ENCODE measurements around the gene KIF18A. TPM values are rescaled to one million over a fixed set of nuclear protein-coding genes. Genes with fewer than 3 reads are reported as not detected.

KIF18A gene
- total and polyA plus RNA-seq, 2 of the 8 experiments (the other 6 are each of a cell fraction or from before 2014, with no cell fraction given) = 4.0 to 23.3 TPM

DNA sequence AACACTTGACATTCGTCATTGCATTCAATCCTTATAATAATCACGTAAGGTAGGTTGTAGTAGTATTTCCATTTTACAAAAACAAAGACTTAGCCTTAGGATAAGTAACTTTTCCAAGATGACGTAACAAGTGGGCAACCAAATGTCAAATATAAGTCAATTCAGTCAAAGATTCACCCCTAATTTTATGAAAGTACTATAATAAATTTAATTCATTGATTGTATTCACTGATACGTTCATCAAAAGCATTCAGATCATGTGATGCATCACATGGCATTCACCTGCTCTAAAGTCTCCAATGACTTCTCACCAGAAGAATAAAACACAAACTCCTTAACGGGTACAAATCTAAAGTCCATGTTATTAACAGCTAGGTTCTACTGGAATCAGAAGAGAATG, 2.1 kb downstream of the KIF18A start:
- Histone ChIP-seq H4K5ac (ENCODE audit: insufficient read length, low read depth, low read length) (no peak overlapping the region), H3K4me3 (ENCODE audit: extremely low read depth in 1 of 4, insufficient read depth in 2 of 4, low read depth in 3 of 4, low read length in 4 of 4) (no peak overlapping the region), H3K4me2 (ENCODE audit: insufficient read depth in 1 of 2, low read depth in 2 of 2, low read length in 2 of 2) (peak overlapping the region in 1 of 2 experiments; percentile 26; a peak in 3 of 4 replicates), H3K14ac (ENCODE audit: insufficient read length) (no peak overlapping the region), H4K20me1 (replicated peaks in 1 of 2; ENCODE audit: control insufficient read depth in 1 of 2, insufficient read depth in 2 of 2, low read length in 2 of 2) (no peaks in the 10 kb centered on the region), H3K4me1 (replicated peaks in 1 of 4; ENCODE audit: control insufficient read depth in 3 of 4, insufficient read depth in 4 of 4, low read length in 3 of 4) (peaks cover 0 to 9% (median under 1%) of the 10 kb centered on the region in 4 experiments; a peak in 1 of 7 replicates), H3K18ac (ENCODE audit: extremely low read depth, low read length) (no peak overlapping the region), H3K9me3 (ENCODE audit: insufficient read depth in 2 of 2, low read depth in 1 of 2, low read length in 1 of 2) (no peaks in the 10 kb centered on the region), H3K36me3 (ENCODE audit: control insufficient read depth in 2 of 4, insufficient read depth in 4 of 4, low read length in 3 of 4) (no peaks in the 10 kb centered on the region), H4K8ac (ENCODE audit: extremely low read depth, insufficient read depth, low read length) (no peak overlapping the region), H2AFZ (ENCODE audit: low read length) (no peak overlapping the region), H3K9ac (replicated peaks in 1 of 4; ENCODE audit: extremely low read depth in 1 of 4, low read depth in 3 of 4, low read length in 3 of 4) (peak overlapping the region in 1 of 4 experiments; percentile 13; a peak in 1 of 7 replicates), H3K27me3 (replicated peaks in 1 of 4; ENCODE audit: control insufficient read depth in 3 of 4, extremely low read depth in 1 of 4, insufficient read depth in 3 of 4, low read length in 3 of 4) (no peaks in the 10 kb centered on the region), H2AK5ac (ENCODE audit: low read depth, low read length) (no peak overlapping the region), H2BK12ac (ENCODE audit: low read depth, low read length) (no peak overlapping the region), H2BK120ac (replicated peaks; ENCODE audit: low read depth, low read length) (no peak overlapping the region), H3K27ac (ENCODE audit: low read depth, low read length) (no peak overlapping the region), H3K79me1 (ENCODE audit: low read depth, low read length) (no peaks in the 10 kb centered on the region; the same call in 1 of the 2 replicates), H3K56ac (replicated peaks; ENCODE audit: insufficient read length, low read depth, low read length) (no peak overlapping the region), H3K23ac (ENCODE audit: insufficient read length) (no peak overlapping the region), H2BK15ac (ENCODE audit: low read length) (no peak overlapping the region), H2BK20ac (ENCODE audit: low read length) (no peak overlapping the region), H2BK5ac (ENCODE audit: low read depth, low read length) (no peak overlapping the region), H3K4ac (replicated peaks; ENCODE audit: insufficient read length, low read depth, low read length) (no peak overlapping the region), H3K23me2 (ENCODE audit: low read depth, low read length) (0 out of 2 replicates have a peak, but pooled peaks cover 4% of the 10 kb centered on the region), H4K91ac (replicated peaks; ENCODE audit: insufficient read length, low read length) (no peak overlapping the region), H3K79me2 (ENCODE audit: control insufficient read depth in 1 of 2, insufficient read depth in 2 of 2, low read length in 2 of 2) (peaks cover 5 to 84% of the 10 kb centered on the region in 2 experiments; a peak in 3 of 4 replicates)
- DNase-seq (ENCODE audit: low read depth in 1 of 2, low spot score in 2 of 2) = no peak
- CTCF ChIA-PET (ENCODE audit: partially characterized antibody) = no interaction called here
- TF ChIP-seq, protein P1, sequence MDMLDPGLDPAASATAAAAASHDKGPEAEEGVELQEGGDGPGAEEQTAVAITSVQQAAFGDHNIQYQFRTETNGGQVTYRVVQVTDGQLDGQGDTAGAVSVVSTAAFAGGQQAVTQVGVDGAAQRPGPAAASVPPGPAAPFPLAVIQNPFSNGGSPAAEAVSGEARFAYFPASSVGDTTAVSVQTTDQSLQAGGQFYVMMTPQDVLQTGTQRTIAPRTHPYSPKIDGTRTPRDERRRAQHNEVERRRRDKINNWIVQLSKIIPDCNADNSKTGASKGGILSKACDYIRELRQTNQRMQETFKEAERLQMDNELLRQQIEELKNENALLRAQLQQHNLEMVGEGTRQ (IDR thresholded peaks at IDR 0.05; ENCODE audit: low read length) = peak; percentile 38; the same call in 1 of the 2 replicates
- TF ChIP-seq HDAC2 (IDR thresholded peaks at IDR 0.05; ENCODE audit: borderline replicate concordance in 1 of 2, low read depth in 2 of 2, low read length in 2 of 2) = no peak
- no peak for TF ChIP-seq JUND (IDR thresholded peaks at IDR 0.05; ENCODE audit: low read length)
- TF ChIP-seq GTF2F1 (IDR thresholded peaks at IDR 0.05; ENCODE audit: borderline replicate concordance, low read depth, low read length) = no peak
- no peak for FAIRE-seq
- POLR2A ChIA-PET (ENCODE audit: partially characterized antibody) = no interaction called here
- 91% methylated on average over 5 of the region's 5 CpGs; no CpG with 5 or more reads in 1 of the 2 experiments for whole genome bisulfite sequencing, 2 experiments (ENCODE audit: extremely low coverage in 1 of 2, insufficient coverage in 1 of 2, insufficient read length in 1 of 2, insufficient replicate concordance in 2 of 2, low coverage in 1 of 2, low lambda C conversion rate in 2 of 2, missing lambda C conversion rate in 1 of 2)
